DMS153 (cell line): ENCODE measurements around the gene APOL1.
"Not testable (repeated sequence)": the region's sequence is repeated elsewhere in the genome, so short reads cannot be mapped to it uniquely, and the experiment has no call there.

ENCODE experiments used
- DNase-seq: peaks from one replicate; lab custom pipeline; 2025; lab: John Stamatoyannopoulos, UW

APOL1 gene, protein sequence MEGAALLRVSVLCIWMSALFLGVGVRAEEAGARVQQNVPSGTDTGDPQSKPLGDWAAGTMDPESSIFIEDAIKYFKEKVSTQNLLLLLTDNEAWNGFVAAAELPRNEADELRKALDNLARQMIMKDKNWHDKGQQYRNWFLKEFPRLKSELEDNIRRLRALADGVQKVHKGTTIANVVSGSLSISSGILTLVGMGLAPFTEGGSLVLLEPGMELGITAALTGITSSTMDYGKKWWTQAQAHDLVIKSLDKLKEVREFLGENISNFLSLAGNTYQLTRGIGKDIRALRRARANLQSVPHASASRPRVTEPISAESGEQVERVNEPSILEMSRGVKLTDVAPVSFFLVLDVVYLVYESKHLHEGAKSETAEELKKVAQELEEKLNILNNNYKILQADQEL

DNA sequence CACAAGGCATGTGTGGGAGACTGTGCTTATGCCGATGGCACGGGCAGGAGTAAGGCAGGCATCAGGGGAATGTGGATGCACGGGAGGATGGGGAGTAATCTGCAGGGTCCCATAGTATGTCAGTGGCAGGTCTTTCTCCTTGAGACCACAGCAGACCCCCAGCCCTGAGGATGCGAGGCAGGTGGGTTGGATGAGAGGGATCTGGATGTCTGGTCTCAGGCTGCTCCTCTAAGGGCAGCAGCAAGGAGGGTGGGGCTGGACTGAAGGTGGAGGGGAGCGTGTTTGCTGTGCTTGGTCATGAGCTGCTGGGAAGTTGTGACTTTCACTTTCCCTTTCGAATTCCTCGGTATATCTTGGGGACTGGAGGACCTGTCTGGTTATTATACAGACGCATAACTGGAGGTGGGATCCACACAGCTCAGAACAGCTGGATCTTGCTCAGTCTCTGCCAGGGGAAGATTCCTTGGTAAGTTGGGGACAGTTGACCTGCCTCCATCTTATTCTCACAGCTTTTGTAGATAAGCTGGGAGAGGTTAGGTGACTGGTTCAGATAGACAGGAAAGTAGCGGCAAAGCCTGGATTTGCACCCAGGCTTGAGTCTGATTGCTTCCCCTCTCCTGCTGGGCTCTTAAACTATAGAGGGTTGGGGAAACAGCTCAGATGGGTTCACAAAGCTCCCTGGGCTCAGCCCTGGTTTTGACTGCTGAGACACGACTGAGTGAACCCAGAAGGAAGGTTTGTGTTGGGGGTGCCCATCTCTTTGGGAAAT, at the start of gene APOL1:
Gene APOL1, plus strand, starts transcription at position 380 of the 769 bp plus-strand sequence. CDS start 1,823 bp downstream, outside the sequence.
- no peak for DNase-seq

DNA sequence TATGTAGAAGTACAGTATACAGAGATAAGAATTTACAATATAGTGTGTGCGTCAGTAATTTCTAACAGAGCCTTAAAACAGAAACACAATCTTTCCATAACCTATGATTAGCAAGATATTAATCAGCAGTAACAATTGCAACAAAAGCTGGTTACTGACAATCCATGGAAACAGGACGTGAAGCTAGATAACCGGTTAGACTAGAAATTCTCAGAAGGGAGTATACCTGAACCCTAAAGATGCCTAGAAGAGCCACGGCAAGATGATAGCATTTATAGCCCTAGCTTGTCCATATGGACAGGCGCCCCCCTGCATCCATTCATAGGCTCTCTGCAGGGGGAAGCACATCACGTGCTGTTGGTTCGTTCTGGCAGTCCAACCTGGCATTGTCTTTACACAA, 49.5 kb upstream of the APOL1 start:
- DNase-seq: peak; percentile 31

DNA sequence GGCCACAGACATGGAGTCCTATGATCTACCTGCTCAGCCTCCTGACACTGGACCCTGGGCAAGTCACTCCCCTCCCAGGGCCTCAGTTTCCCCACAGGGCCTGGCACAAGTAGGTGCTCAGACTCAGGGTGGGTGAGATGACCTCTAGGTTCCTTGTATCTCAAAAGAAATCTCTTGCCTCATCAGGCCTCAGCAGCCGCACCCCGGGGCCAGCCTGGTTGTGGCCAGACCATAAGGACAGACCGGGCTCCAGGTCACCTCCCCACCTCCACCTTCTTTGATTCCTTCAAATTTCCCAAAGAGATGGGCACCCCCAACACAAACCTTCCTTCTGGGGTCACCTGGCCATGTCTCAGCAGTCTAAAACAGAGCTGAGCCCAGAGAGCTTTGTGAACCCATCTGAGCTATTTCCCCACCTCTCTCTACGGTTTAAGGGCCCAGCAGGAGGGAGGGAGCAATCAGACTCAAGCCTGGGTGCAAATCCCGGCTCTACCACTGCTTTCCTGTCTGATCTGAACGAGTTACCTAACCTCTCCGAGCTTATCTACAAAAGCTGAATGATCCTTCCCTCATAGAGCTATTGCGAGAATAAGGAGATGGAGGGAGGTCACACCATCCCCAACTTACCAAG, 48.8 kb upstream of the APOL1 start:
- DNase-seq: no peak

DNA sequence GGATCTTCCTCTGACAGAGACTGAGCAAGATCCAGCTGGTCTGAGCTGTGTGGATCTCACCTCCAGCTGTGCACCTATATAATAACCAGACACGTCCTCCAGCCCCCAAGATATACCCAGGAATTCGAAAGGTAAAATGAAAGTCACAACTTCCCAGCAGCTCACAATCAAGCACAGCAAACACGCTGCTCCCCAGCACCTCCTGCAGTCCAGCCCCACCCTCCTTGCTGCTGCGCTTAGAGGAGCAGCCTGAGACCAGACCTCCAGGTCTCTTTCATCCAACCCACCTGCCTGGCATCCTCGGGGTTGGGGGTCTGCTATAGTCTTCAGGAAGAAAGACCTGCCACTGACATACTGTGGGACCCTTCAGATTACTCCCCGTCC, 48.3 kb upstream of the APOL1 start:
- DNase-seq: no peak

DNA sequence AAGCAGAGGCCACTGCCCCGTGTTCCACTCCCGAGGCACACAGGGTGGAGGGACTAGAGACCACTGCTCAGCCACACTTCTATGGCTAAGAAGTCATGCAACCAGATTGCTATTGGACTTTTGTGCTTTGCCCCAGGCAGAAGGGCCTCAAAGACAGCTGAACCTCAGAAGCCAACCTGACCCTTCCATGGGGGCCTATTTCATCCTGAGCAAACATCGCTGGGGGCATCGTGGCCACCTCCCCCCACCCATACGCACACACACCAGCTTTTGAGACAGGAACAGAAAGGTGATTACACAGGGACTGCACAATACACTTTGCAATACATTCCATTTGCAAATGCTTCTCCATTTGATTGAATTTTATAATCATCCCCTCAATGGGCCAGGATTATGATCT, 47.4 kb upstream of the APOL1 start:
- DNase-seq: not testable (repeated sequence)

DNA sequence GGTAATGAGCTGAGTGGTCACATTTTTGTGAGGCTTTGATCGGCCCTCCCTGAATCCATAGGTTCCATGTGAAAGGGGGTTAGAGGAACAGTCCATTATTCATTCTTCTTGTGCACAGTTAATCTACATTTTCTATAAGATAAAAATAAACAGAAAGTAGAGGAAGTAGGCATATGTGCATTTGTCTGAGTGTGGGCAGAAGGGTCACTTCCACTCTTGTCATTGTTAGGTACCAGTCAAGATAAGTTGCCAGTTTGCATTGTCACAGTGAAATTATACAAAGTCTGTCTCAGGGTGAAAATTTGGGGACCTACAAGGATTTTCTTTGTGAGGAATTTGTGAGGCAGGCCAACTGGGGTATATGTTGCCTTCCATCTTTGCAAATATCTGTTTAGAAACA, 46.7 kb upstream of the APOL1 start:
- DNase-seq: no peak

DNA sequence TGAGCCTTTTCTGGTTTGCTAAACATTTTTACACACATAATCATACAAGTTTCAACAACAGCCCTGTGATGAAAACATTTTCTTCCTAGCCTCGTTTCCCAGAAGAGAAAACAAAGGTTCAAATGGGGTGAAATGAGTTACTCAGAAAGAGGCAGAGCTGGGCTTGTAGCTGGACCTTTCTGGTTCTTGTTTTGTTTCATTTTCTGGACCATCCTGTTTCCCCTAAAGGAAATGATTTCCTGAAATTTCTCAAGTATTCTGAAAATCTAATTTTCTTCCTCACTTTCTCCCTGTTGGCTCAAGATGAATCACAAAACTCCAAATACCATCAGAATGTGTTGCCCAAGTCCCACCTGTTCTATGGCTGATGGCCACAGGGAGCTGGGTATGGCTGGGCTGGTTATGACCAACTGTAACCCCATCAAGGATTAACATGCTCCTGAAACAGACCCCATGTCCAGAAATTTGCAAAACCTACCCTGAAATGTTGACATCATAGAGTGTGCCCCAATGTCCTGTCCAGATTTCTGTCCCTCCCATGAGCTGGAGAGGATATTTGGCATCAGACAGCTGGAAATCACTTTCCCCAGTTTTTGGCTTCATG, 44.7 kb upstream of the APOL1 start:
- DNase-seq: no peak

DNA sequence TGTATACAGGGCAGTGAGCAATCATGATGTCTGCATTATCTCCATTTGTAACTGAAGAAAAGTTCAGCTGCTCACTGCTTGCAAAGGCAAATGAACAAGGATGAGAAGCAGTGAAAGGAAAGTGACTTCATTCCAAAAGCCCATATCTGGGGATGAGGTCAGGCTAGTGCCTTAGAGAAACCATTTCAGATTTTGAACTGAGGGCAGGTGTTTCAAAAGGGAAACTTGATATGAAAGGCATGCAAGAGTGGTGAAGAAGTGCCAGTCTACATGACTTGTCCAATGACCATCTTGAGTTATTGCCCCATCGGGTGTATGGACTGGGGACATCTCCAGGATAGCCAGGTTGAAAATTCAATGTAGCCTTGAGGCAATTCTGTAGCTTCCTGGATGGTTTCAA, 44.0 kb upstream of the APOL1 start:
- no peak for DNase-seq

DNA sequence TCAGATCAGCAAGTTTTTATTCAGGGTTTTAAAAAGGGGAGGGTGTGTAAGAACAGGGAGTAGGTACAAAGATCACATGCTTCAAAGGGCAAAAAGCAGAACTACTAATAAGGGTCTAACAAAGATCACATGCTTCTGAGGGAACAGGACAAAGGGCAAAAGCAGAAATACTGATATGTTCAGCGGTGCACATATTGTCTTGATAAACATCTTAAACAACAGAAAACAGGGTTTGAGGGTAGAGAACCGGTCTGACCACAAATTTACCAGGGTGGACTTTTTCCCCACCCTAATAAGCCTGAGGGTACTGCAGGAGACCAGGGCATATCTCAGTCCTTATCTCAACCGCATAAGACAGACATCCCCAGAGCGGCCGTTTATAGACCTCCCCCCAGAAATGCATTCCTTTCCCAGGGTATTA, 43.4 kb upstream of the APOL1 start:
- not testable (repeated sequence) for DNase-seq

DNA sequence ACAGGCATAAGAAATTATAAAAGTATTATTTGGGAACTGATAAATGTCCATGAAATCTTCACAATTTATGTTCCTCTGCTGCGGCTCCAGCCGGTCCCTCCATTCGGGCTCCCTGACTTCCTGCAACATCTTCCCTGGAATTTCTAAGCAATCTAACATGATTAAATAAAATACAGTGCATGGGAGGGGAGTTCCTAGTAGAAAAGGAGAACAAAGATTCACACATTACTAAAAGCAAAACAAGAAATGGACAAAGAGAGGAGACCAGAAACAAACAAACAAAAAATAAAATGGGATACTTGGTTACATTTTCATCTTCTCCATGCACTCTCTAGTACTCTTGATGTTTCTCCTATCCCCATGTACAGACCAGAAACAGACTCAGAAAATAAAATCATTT, 42.7 kb upstream of the APOL1 start:
- DNase-seq: no peak

DNA sequence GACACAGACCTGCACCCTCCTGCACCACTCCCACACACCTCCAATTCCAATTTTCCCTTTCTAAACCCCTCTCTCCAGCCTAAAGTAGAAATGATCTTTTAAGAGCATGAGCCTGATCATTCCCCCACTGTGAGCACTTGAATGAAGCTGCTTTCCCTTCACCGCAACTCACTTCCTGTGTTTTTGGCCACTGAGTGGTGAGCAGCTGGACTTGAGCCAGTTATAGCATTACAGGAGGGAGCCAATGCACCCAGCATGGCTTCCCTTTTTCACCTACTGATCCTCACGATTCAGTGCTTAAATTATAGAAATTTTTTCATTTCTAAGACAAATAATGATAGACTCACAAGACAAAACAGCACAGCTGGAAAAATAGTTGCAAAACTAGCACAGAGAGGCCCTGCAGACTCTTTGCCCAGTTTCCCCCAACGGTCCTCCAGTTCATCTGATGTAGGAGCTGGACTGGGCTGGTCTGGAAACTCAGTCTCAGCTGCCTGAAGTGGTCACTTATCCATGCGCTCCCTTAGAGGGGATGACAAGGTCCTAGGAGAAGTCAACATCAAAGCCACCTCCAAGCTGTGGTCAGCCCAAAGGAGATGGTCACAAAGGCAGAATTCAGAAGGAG, 41.6 kb upstream of the APOL1 start:
- peak; percentile 18 for DNase-seq

DNA sequence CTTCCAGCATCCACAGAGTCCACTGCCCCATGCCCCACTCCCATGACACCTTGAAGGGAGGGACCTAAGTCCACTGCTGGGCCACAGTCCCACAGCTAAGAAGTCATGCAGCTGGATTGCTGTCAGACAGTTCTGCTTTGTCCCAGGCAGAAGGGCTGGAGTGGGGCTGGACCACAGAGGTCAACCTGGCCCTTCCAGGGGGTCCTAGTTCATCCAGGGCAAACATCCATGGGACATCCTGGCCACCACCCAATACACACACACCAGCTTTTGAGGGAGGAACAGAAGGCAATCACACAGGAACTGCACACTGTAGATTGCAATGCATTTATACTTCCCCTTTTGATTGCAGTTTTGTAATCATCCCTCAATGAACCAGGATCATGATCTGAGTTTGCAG, 40.0 kb upstream of the APOL1 start:
- no peak for DNase-seq

DNA sequence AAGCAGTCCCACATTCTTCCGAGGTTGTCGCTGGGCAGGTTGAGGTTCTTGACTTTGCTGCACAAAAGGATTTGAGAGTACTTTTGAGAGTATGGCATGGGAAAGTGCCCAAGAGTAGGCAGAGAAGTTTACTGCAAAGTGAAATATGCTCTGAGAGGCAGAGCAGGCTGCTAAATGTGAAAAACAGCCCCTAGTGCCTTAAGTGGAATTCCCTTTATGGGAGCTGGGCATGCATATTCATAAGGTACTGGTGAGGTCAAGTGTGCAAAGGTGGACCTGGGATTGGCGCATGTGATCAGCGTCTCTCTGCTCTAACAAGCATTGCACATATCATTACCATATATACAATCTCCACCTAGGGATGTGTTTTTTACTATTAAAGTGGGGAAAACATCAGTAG, 39.3 kb upstream of the APOL1 start:
- no peak for DNase-seq

DNA sequence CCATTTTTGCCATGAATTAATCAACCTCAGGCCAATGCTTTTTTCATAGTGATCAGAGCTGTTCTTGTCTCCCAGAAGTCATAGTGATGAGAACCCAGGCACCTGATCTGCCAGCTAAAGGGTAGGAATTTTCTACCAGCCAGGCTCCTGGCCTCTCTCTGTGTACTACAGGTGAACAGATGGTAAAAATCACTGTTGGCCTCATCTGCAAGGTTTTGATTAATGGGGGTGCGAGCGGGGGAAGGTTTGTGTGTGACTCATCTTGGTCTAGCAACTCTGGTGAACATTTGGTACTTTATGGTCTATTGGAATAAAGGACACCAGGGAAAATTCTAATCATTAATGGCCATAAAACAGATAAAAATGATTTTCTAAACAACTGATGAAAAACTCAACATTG, 37.0 kb upstream of the APOL1 start:
- no peak for DNase-seq

DNA sequence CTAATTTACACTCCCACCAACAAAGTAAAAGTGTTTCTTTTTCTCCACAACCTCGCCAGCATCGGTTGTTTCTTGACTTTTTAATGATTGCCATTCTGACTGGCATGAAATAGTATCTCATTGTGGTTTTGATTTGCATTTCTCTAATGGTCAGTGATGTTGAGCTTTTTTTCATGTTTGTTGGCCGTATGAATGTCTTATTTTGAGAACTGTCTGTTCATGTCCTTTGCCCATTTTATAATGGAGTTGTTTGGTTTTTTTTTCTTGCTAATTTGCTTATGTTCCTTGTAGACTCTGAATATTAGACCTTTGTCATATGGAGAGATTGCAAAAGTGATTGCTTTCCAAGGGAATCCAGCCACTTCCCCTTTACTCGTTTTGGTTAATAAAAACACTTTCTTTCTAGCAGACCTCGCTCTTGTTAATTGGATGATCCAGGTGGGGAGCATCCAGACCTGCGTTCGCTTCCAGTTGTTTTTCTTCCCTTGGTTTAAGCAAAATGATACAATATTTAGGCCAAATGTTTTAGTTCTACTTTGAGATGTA, 34.2 kb upstream of the APOL1 start:
- DNase-seq: no peak

DNA sequence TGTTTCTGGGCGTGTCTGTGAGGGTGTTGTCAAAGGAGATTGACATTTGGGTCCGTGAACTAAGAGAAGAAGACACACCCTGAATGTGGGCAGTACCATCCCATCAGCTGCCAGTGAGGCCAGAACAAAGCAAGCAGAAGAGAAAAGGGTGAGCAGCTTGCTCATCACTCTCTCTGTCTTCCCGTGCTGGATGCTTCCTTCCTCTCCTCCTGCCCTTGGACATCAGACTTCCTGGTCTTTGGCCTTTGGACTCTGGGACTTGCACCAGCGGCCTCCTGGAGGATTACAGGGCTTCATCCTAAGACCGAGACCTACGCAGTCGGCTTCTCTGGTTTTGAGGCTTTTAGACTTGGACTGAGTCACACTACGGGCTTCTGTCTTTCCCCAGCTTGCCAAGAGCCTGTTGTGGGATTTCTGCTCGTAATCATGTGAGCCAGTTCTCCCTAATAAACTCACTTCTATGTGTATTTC, 32.4 kb upstream of the APOL1 start:
- DNase-seq: peak; percentile 61

DNA sequence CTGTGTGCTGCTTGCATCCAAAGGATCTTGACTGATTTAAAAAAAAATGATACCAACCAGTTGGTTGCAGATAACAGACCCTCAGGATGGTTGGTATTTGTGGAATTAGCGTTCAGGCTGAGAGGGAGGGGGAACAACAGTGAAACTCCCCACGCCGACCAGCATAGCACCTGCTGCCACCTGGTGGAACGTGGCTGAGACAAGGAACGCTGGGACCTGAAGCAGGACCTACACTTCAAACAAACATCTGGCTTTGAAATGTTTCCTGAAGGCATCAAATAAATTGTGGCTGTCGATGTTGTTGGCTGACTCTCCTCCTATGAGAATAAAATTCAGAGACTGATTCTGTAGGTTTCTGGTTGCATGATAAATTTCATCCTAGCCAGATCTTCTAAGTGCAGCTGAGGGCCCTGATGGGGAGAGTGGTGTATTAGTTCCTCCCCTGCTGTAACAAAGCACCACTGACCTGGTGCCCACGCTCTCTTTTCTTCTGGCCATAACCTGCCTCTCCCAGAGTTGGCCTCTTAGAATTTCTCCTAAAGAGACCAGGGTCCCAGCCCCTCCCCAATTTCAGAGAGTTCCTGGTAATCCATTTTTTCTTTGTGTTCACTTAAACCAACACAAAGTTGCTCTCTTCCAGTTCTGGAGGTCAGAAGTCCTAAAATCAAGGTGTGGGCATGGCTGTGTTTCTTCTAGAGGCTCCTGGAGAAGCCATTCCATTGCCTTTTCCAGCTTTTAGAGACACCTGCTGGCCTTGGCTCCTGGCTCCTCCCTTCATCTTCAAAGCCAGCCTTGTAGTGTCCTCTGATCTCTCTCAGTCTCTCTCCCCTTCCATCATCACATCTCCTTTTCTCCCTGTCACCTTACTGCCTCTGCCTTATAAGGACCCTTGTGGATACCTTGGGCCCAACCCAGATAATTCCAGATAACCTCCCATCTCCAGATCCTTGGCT, 30.9 kb upstream of the APOL1 start:
- peak; percentile 36 for DNase-seq

DNA sequence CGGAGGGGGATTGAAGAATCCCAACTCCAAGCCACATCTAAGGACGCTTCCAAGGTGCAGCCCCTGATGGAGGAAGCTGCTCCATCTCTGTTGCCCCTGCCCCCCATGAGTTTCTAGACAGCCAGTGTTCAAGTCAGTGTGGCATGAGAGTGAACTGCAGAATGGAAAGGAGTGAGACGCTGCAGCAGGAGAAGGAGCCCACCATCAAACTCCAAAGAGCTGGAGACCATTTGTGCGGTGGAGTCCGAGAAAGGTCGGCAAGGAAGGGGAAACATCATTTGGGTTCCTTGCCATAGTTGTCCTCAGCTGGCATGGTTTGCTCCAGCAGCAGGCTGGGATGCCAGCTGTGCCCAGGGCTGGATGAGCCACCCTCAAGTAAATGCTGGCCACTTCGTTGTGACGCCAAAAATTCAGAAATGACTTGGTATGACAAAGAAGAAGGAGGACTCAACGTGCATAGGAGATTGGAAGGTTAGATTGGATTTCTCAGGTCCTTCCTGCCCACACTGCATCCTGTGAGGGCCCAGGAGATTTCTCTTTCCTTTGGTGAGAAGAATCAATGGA, 30.0 kb upstream of the APOL1 start:
- DNase-seq: no peak

DNA sequence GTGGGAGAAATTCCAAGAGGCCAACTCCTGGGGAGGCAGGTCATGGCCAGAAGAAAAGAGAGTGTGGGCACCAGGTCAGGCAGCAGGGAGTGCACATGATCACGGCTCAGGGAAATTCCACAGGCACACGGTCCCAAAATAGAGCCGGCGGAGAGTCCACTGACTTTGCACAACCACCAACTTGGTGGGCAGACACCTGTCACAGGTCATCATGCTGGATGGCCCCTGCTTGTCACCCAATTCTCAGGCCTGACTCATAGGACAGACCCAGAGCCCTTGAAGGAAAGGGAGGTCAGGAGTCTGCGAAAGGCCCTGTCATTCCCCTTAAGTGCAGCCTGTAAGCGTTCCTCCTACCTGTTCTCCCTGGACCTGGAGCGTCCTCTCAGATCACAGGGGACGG, 29.4 kb upstream of the APOL1 start:
- DNase-seq: no peak

DNA sequence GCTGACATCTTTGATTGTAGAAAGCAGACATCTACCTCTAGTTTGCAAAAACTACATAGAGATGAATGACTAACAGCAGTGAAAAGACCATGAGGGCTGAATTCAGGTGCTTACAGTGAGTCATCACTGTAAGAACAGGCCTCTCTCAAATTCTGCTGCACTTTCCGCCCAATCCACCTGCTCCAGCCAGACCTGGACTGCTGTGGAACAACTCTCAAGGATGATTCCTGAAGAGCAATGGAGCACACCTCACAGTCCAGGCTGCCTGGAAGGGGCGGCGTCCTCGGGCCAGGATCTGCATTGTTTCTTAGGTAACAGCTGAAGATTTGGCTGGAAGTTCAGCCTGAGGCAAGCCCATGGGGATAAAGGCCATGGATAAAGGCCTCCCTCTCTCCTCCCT, 28.7 kb upstream of the APOL1 start:
- DNase-seq: no peak
